ENCODE results near the gene ZC3H10.
A peak's percentile ranks its signal among the peaks of the same experiment; 100 is the strongest.

Gene ZC3H10

GRCh38 chr12:56126732-56127239, 8.7 kb downstream of the ZC3H10 start:
- 0 out of 2 replicates have a peak, but pooled peaks cover 8% of the 10 kb centered on the region for H3K36me3 ChIP-seq (replicated peaks; ENCODE audit: insufficient read depth, low read length)
- peak overlapping the region; percentile 56; the same call in 1 of the 2 replicates for H3K9ac ChIP-seq (ENCODE audit: low read length)
- peaks cover 23% of the 10 kb centered on the region for H3F3A ChIP-seq (ENCODE audit: insufficient read depth, low read length)
- peak overlapping the region; percentile 90 for H3K27ac ChIP-seq (ENCODE audit: low read length)
- no peaks in the 10 kb centered on the region for H3K9me3 ChIP-seq (replicated peaks; ENCODE audit: insufficient read depth, low read length)
- H3K79me2 ChIP-seq (ENCODE audit: low read length), result peaks cover 32% of the 10 kb centered on the region
- no peak for DNase-seq
- no peaks in the 10 kb centered on the region for H3K27me3 ChIP-seq (replicated peaks; ENCODE audit: insufficient read depth, low read length)
- TF ChIP-seq EZH2phosphoT487 (IDR thresholded peaks at IDR 0.05; ENCODE audit: low read length) (no peak), EZH2 (optimal IDR thresholded peaks at IDR 0.05; ENCODE audit: low read depth, low read length) (no peak), CTCF (IDR thresholded peaks at IDR 0.05; ENCODE audit: low read length) (no peak)
- no peaks in the 10 kb centered on the region for H3K9me2 ChIP-seq (replicated peaks; ENCODE audit: insufficient read depth, low read length)
- H3K4me3 ChIP-seq (ENCODE audit: low read length), result peak overlapping the region; percentile 54
- H2AFZ ChIP-seq (ENCODE audit: low read length), result 0 out of 2 replicates have a peak overlapping the region, but pooled peaks have one; percentile 13
- peaks cover 13% of the 10 kb centered on the region for H3K4me1 ChIP-seq (ENCODE audit: low read length)
- no peaks in the 10 kb centered on the region for H4K20me1 ChIP-seq (ENCODE audit: insufficient read depth, low read length)
- H3K4me2 ChIP-seq (ENCODE audit: low read depth, low read length), result peak overlapping the region; percentile 97

- TF ChIP-seq EZH2phosphoT487 (IDR thresholded peaks at IDR 0.05; ENCODE audit: low read length) (no peak), CTCF (IDR thresholded peaks at IDR 0.05; ENCODE audit: low read length) (no peak)
- H3K36me3 ChIP-seq (replicated peaks; ENCODE audit: insufficient read depth, low read length), result 0 out of 2 replicates have a peak, but pooled peaks cover 11% of the 10 kb centered on the region
- peak overlapping the region; percentile 13; the same call in 1 of the 2 replicates for H2AFZ ChIP-seq (ENCODE audit: low read length)
- H3K27ac ChIP-seq (ENCODE audit: low read length), result peak overlapping the region; percentile 90; the same call in 1 of the 2 replicates
- H3K9ac ChIP-seq (ENCODE audit: low read length), result peak overlapping the region; percentile 56
- H3K4me2 ChIP-seq (ENCODE audit: low read depth, low read length), result peak overlapping the region; percentile 97
- no peaks in the 10 kb centered on the region for H3K9me2 ChIP-seq (replicated peaks; ENCODE audit: insufficient read depth, low read length)
- H3F3A ChIP-seq (ENCODE audit: insufficient read depth, low read length), result peaks cover 23% of the 10 kb centered on the region
- H3K79me2 ChIP-seq (ENCODE audit: low read length), result peaks cover 32% of the 10 kb centered on the region
- no peak for DNase-seq
- no peaks in the 10 kb centered on the region for H4K20me1 ChIP-seq (ENCODE audit: insufficient read depth, low read length)
- no peaks in the 10 kb centered on the region for H3K9me3 ChIP-seq (replicated peaks; ENCODE audit: insufficient read depth, low read length)
- H3K4me3 ChIP-seq (ENCODE audit: low read length), result peak overlapping the region; percentile 54
- H3K4me1 ChIP-seq (ENCODE audit: low read length), result peaks cover 13% of the 10 kb centered on the region
- no peaks in the 10 kb centered on the region for H3K27me3 ChIP-seq (replicated peaks; ENCODE audit: insufficient read depth, low read length)
Measured at GRCh38 chr12:56127485-56127887, 9.4 kb downstream of the ZC3H10 start.

GRCh38 chr12:56127888-56128669, 10.0 kb downstream of the ZC3H10 start, which contains the start of gene ESYT1:
ESYT1 (plus strand) TSS chr12:56128267; CDS start chr12:56128320, 53 bp downstream.
- no peaks in the 10 kb centered on the region for H4K20me1 ChIP-seq (ENCODE audit: insufficient read depth, low read length)
- peaks cover 32% of the 10 kb centered on the region for H3K79me2 ChIP-seq (ENCODE audit: low read length)
- H3F3A ChIP-seq (ENCODE audit: insufficient read depth, low read length), result peaks cover 23% of the 10 kb centered on the region
- H3K4me3 ChIP-seq (ENCODE audit: low read length), result peak within 1 kb of the TSS; percentile 93
- H3K9me2 ChIP-seq (replicated peaks; ENCODE audit: insufficient read depth, low read length), result no peaks in the 10 kb centered on the region
- DNase-seq, result peak; percentile 99
- 0 out of 2 replicates have a peak, but pooled peaks cover 11% of the 10 kb centered on the region for H3K36me3 ChIP-seq (replicated peaks; ENCODE audit: insufficient read depth, low read length)
- peak within 1 kb of the TSS; percentile 83 for H3K9ac ChIP-seq (ENCODE audit: low read length)
- peaks cover 13% of the 10 kb centered on the region for H3K4me1 ChIP-seq (ENCODE audit: low read length)
- peak within 1 kb of the TSS; percentile 97 for H3K4me2 ChIP-seq (ENCODE audit: low read depth, low read length)
- TF ChIP-seq CTCF (IDR thresholded peaks at IDR 0.05; ENCODE audit: low read length) (no peak), EZH2 (optimal IDR thresholded peaks at IDR 0.05; ENCODE audit: low read depth, low read length) (no peak)
- H3K27ac ChIP-seq (ENCODE audit: low read length), result peak within 1 kb of the TSS; percentile 90
- no peaks in the 10 kb centered on the region for H3K9me3 ChIP-seq (replicated peaks; ENCODE audit: insufficient read depth, low read length)
- peak within 1 kb of the TSS; percentile 72 for H2AFZ ChIP-seq (ENCODE audit: low read length)
- H3K27me3 ChIP-seq (replicated peaks; ENCODE audit: insufficient read depth, low read length), result no peaks in the 10 kb centered on the region
